C4-2B (cell line): ENCODE results near the gene ZSCAN1.
A peak's percentile ranks its signal among the peaks of the same experiment; 100 is the strongest.

ENCODE experiments used
- H3K27ac ChIP-seq: fragments of 450-650 bp; 2 replicates; pipeline ENCODE4 v1.5.1; 2017
- CTCF ChIP-seq: fragments of 450-650 bp; conservative IDR thresholded peaks from 2 replicates; pipeline ENCODE4 v1.5.1; 2017; ENCODE audit warnings: mild to moderate bottlenecking
- ZFX ChIP-seq: fragments of 450-650 bp; IDR thresholded peaks from 2 replicates; pipeline ENCODE4 v1.6.1; 2017

ZSCAN1 gene

DNA sequence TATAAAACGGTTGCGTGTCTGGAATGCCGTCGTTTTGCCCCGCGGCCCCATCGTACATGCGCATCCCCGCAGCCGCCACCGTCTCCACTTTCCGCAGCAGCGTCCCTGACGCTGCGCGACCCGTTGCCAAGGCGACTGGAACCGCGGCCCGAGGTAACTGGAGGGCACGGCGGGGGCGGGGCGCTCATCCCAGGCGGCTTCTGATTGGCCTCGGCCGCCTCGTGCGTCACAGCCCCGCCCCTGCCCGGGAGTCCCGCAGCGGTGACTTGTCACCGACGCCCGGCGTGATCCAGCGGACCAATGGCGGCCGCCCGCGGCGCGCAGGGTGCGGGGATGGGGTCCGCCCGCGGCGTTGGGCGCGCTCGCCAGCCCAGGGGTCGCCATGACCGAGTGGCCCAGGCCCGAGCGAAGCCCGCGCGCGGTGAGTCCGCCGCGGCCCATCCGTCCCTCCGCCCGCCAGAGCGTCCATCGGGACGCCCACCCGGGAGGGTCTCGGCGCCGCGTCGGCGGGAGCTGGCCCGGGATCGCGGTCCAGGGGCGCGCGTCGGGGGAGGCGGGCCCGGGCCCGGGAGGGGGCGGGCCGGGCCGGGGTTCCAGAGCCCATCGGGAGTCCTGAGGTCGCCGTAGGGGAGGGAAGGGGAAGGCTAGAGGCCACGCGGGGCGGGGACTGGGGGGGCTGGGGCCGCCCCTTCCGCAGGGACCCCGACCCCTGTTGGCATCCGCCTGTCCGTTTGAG lies at the start of gene ZSCAN1:
TSS of gene ZSCAN1 (plus strand) at position 285 of the 736 bp plus-strand sequence. CDS start 3,812 bp downstream, outside the sequence.
- TF ChIP-seq ZFX (no peak), CTCF (no peak)
- no peak within 1 kb of the TSS for H3K27ac ChIP-seq

GRCh38 chr19:57992841-57993240 lies 41.0 kb upstream of the ZSCAN1 start:
- TF ChIP-seq CTCF (no peak), ZFX (no peak)
- H3K27ac ChIP-seq: no peak overlapping the region

DNA sequence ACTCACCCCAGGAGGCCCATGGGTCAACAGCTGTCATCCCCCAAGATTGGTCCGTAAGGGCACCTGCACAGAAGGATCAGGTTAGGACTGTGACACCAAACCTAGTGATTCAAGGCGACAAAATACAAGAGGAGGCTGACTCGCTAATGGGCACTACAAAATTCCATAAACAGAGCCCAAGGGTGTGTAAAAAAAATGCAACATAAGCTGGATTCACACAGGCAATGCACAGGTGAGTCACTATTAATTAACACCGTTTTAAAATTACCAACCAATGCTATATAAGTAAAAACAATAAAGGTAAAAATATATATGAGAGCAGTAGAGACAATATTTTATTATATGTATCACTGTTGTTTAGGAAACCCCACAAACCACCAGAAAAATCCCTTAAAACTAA lies 33.1 kb upstream of the ZSCAN1 start:
- TF ChIP-seq ZFX (no peak), CTCF (no peak)
- H3K27ac ChIP-seq: no peak overlapping the region

DNA sequence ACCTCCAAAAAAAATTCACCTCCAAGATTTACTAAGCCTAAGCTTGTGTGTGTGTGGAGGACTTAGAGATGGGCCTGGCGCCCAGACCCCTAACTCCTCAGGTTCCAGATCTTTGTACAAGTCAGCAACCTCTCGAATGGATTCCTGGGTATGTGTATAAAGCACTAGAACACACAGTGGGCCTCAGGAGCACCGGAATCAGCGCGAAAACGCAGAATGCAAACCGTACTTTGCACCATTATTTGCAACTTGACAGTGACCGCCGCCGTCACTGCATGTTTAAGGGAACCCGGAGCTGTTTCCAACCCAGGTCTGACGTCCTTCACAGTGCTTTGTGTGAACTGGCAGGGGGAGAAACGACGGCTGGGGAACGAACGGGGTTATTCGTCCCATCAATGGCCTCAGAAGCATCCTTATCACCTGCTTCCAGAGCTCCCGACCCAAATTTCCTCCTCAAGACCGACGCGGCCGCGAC lies 31.9 kb upstream of the ZSCAN1 start:
- no peak for TF ChIP-seq CTCF
- no peak for TF ChIP-seq ZFX
- peak overlapping the region; percentile 80 for H3K27ac ChIP-seq

DNA sequence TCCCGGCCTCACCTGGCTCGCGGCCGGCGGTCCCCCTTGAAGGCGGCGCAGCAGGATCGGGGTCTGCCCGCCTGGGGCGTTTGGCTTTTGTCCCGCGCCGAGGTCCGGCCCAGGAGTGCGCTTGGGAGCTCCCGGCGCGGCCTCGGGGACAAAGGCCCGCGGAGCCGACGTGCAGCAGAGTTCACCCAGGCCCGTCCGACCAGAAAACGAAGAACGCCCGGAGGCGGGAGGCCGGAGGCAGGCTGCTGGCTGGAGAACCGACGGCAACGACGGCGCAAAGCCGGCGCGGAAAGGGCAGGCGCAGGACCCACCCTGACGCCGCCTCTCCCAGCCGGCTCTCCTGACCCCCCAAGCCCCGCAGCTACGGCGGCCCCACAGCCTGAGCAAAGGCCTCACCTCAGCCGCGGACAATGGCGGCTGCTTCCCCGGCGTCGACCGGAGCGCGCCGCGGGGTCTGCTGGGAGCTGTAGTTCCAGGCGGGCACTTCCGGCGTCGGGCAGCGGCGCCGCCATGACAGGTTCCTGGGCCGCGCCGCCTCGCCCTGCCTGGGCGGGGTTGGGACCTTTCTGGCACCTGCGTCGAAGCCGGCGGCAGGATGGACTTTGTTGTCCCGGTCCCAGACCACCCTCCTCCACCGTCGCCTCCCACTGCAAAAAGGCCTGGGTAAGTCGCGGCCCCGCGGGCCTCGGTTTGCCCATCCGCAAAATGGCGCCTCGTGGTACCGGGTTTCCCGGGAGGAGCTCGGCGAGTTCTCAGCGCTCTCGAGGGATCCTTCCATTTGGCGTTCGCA lies 31.2 kb upstream of the ZSCAN1 start, which contains the start of gene ZNF606:
TSS of gene ZNF606 (minus strand) at position 437 of the 790 bp plus-strand sequence. CDS start 1,501 bp downstream, outside the sequence.
- no peak for TF ChIP-seq CTCF
- TF ChIP-seq ZFX: peak; percentile 99
- H3K27ac ChIP-seq: peak within 1 kb of the TSS; percentile 80

- TF ChIP-seq CTCF (no peak), ZFX (no peak)
These were observed 30.5 kb upstream of the ZSCAN1 start for GRCh38 chr19:58003174-58003828.

More at GRCh38 chr19:58003174-58003828, 30.5 kb upstream of the ZSCAN1 start:
- no peak overlapping the region for H3K27ac ChIP-seq
